22Rv1 (cell line): ENCODE results near the gene FHIT.

Experiments used
- CTCF ChIP-seq: fragments of 450-650 bp; IDR thresholded peaks from 2 replicates; pipeline ENCODE4 v1.5.1; 2017; ENCODE audit warnings: mild to moderate bottlenecking
- ZFX ChIP-seq: fragments of 450-650 bp; IDR thresholded peaks from 2 replicates; pipeline ENCODE4 v1.6.1; 2017; ENCODE audit warnings: antibody characterized with exemption, borderline replicate concordance

- TF ChIP-seq CTCF (no peak), ZFX (no peak)
These were observed 210.6 kb downstream of the FHIT start for GRCh38 chr3:61040618-61041017.
